HG03066 (cell line): ENCODE results near the gene SLC6A7.
A peak's percentile ranks its signal among the peaks of the same experiment; 100 is the strongest.

ENCODE experiments used
- ATAC-seq: cut with Tn5 transposase; IDR thresholded peaks from one replicate; pipeline ENCODE4 v1.9.1; 2021; ENCODE audit warnings: low read depth; ENCODE audit not compliant: unreplicated experiment

Gene SLC6A7

DNA sequence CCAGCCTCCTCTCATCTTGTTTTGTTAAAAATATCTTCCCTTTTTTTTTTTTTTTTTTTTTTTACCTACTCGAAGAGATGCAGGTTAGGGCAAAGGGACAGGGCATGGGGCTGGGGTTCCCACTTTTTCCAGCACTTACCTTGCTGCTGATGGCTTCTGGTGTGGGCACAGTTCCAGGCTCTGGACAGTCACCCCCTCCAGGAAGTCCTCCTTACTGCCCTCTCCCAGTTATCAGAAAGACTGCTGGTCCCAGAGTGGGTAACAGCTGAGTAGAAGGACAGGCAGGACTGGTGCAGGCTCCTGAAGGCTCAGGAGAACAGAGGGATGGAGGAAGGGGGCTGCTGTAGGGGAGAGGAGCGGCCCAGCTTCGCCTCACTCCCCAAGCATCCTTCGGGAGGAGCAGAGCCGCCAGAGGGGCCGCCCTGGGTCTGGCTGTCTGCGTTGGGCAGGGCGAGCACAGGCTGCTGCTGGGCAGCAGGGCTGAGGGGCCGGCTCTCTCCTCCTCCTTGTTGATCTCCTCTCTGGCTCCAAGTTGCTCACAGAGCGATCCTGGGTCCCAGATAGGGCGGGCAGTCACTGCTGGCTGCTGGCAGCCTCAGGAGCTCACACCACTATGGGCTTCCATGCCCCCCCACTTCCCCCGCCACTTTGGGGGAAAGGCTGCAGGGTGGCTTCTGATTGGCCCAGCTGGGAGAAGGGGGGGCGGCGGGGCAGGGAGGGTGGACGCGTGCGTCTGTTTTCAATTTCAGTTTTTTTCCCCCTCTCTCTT is 34.4 kb upstream of the SLC6A7 start, which contains the start of gene PDGFRB:
TSS of gene PDGFRB (minus strand) at position 588 of the 769 bp plus-strand sequence. CDS start 18,798 bp downstream, outside the sequence.
- ATAC-seq, result peak; percentile 58

- ATAC-seq, result no peak
These were observed 33.9 kb upstream of the SLC6A7 start for GRCh38 chr5:150156027-150156368.

DNA sequence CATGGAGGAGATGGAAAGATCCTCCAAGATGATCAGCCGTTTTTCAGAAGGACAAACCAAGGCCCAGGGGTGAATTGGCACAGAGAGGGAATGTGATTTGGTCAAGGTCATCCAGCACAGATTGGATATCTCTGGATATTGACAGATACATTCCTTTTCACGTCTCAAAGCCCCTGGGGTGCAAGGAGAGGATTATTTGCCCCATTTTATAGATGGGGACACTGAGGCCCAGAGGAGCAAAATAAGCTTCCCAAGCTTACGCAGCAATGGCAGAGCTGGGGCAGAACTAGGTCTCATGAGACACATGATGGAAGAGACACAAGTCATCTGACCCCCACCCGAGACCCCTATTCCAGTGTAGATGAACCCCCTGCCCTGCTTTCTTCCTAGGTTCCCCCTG is 33.3 kb upstream of the SLC6A7 start:
- no peak for ATAC-seq

DNA sequence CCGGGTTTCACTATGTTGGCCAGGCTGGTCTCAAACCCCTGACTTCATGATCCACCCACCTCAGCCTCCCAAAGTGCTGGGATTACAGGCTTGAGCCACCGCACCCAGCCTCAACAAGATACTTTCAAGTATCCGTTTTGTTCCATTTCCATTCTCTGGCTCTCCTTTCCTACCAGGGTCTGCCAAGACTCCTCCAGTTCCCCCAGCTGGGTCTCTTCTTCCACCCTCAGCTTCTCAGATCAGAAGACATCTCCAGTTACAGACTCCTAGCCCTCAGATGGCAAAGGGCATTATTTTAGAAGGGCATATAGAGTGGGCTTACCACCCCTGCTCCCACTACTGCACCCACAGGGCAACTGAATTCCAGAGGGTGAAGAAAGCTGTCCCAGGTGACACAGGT is 32.7 kb upstream of the SLC6A7 start:
- ATAC-seq, result no peak

- no peak for ATAC-seq
These were observed 31.5 kb upstream of the SLC6A7 start for GRCh38 chr5:150158170-150158949.

GRCh38 chr5:150159031-150159430 is 30.8 kb upstream of the SLC6A7 start:
- no peak for ATAC-seq

- ATAC-seq, result no peak
These were observed 30.1 kb upstream of the SLC6A7 start for GRCh38 chr5:150159741-150160179.

GRCh38 chr5:150160448-150161081 is 29.3 kb upstream of the SLC6A7 start:
- no peak for ATAC-seq

- ATAC-seq, result peak; percentile 66
These were observed 28.4 kb upstream of the SLC6A7 start for GRCh38 chr5:150161242-150162141.

DNA sequence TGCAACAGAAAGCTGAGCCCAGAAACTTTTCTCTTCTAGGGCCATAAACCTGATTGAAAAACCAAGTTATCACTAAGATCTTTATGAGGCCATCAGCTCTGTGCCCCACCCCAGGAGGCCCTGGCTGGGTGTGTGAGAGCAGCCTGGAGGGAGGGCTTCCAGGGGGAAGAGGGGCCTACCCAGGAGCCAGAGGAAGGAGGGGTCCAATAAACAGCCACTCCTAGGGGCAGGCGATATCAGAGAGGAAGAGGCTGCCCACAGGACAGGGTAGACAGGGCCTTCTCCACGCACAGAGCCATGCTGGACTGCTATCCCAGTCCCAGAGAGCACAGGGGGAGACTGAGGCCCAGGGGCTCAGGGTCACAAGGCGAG is 27.7 kb upstream of the SLC6A7 start:
- no peak for ATAC-seq

DNA sequence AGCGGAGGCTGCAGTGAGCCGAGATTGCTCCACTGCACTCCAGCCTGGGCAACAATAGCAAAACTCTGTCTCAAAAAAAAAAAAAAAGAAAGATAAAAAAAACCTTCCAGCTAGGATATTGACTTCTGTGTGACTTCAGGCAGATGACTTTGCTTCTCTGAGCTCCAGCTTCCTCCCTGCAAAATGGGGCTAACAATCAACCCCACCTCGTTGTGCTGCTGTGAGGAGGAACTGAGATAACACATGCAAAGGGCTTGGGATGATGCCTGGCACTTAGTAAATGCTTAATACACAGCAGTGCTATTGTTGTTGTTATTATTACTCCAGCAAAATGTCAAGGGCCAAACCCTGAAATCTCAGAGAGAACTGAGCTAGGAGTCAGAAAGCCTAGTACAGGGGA is 26.8 kb upstream of the SLC6A7 start:
- no peak for ATAC-seq

GRCh38 chr5:150163547-150164059 is 26.3 kb upstream of the SLC6A7 start:
- ATAC-seq, result no peak

DNA sequence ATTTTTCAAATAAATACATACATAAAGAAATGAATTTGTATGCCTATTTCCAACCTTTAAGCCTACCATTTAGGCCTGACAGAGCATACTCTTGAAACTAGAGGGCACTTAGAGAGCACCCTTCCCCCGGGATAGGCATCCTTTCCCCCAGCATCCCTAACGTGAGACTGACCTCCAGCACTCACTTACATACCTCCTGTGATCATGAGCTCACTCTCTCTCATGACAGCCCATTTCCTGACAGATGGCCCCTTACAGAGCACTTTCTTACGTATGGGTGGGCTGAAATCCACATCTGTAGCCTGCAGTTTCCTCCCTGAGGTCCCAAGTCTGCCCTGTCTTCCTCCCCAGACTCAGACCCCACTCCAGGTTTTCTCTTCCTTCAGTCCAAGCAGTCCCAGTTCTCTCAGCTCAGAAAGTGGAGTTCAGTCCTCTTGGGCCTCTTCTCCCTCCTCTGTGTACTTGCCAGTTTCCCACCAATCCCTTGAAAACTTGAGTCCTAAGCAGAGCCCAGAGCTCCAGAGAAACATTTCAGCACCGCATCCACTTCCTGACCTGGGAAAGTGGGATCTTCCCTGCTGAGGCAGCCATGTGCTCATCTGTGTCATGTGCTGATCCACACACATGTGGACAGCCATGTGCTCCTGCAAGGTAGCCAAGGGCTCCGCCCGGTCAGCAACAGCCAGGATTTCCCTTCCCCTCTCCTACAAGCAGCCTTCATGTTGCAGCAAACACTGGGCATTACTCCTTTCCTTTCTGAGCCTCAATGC is 25.5 kb upstream of the SLC6A7 start:
- no peak for ATAC-seq

- ATAC-seq, result no peak
These were observed 23.7 kb upstream of the SLC6A7 start for GRCh38 chr5:150166037-150166649.

- ATAC-seq, result no peak
These were observed 23.0 kb upstream of the SLC6A7 start, which contains the start of gene CDX1 for GRCh38 chr5:150166650-150167511. Gene CDX1, plus strand, starts transcription at chr5:150166778. Its CDS starts 99 bp downstream, at chr5:150166877.

- no peak for ATAC-seq
These were observed 22.4 kb upstream of the SLC6A7 start for GRCh38 chr5:150167512-150167850.

GRCh38 chr5:150167908-150168307 is 22.0 kb upstream of the SLC6A7 start:
- no peak for ATAC-seq

DNA sequence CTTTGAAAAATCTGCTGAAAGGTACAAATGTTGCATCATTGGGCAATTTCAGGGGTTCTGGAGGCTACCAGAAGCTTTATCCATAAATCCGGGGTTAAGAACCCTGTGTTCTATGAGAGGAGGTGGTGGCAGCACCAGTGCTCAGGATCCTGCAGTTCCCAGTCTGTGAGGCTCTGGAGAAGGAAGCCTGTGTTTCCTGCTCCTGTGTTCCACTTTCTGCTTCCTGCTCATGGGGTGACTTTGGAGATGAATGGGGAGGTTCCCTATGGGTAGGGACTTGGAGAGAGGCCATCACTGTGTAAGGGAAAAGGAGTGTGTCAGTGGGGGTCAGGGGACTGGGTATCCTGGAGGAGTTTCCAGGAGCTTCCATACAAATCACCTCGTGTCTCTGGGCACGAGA is 21.0 kb upstream of the SLC6A7 start:
- no peak for ATAC-seq
